Mucosa of rectum (tissue), 2 donors: ENCODE results near the gene TMEM221.

Source experiments
- H3K27ac ChIP-seq, 2 donors: one replicate each; pipeline ENCODE4 v1.7.0; 2013; ENCODE audit warnings: inconsistent platforms in 2 of 2, low read depth in 2 of 2, low read length in 2 of 2
- H3K27me3 ChIP-seq, 2 donors: one replicate each; pipeline ENCODE4 v1.7.0; 2013; ENCODE audit warnings: low read length in 2 of 2; ENCODE audit not compliant: control insufficient read depth in 2 of 2, insufficient read depth in 2 of 2
- H3K36me3 ChIP-seq, 2 donors: one replicate each; pipeline ENCODE4 v1.7.0; 2013; ENCODE audit warnings: low read length in 2 of 2; ENCODE audit not compliant: control insufficient read depth in 2 of 2, insufficient read depth in 2 of 2
- H3K4me1 ChIP-seq, 2 donors: one replicate each; pipeline ENCODE4 v1.7.0; 2013; ENCODE audit warnings: low read length in 2 of 2, mild to moderate bottlenecking in 1 of 2; ENCODE audit not compliant: control insufficient read depth in 2 of 2, insufficient read depth in 2 of 2
- H3K4me3 ChIP-seq, 2 donors: one replicate each; pipeline ENCODE4 v1.7.0; 2013; ENCODE audit warnings: low read length in 2 of 2
- H3K9ac ChIP-seq, 2 donors: one replicate each; pipeline ENCODE4 v1.7.0; 2013; ENCODE audit warnings: low read length in 2 of 2, low read depth in 1 of 2, mild to moderate bottlenecking in 1 of 2
- H3K9me3 ChIP-seq, 2 donors: one replicate each; pipeline ENCODE4 v1.7.0; 2013; ENCODE audit warnings: low read length in 2 of 2; ENCODE audit not compliant: control insufficient read depth in 2 of 2
- donor health status: healthy.
- donor health status: Normal muscosa, but diverticular disease.

TMEM221 gene

DNA sequence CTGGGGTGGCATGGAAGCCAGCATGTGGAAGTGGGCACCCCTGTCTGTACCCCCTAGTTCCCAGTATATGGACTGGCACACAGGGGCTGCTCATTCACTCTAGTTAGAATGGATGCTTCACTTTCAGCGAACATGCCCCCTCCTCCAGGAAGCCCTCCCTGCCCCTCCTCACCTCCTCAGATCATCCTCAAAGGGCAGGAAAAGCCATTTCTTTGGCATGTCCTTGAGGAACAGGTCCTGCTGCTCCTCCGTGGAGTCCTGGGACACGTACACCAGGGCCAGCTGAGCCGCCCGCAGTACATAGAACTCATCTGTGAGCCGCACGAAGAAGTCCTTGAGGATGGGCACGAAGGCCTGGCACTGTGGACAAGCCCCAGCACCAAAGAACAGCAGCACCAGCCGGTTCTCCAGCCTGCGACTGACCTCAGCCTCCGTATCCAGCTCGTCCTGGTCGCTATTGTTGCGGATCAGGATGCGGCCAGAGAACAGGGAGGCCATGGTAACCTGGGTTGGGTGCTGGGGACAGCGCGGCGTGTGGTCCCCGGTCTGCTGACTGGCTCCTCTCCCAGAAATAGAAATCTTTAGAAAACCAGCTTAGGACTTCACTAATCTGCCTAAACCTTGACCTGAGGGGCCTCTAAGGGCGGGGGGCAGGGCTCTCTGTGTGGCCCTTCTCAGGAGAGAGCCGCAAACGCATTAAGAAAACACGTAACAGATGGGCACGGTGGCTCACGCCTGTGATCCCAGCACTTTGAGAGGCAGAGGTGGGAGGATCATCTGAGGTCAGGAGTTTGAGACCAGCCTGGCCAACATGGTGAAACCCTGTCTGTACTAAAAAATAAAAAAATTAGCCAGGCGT is 12.1 kb upstream of the TMEM221 start, which contains the start of gene NXNL1:
TSS of gene NXNL1 (minus strand) at position 555 of the 859 bp plus-strand sequence. CDS start at position 498, 57 bp downstream.
- H3K9ac ChIP-seq: no peak within 1 kb of the TSS
- no peak within 1 kb of the TSS for H3K4me3 ChIP-seq
- H3K4me1 ChIP-seq: no peaks in the 10 kb centered on the region
- no peaks in the 10 kb centered on the region for H3K9me3 ChIP-seq
- H3K36me3 ChIP-seq: no peaks in the 10 kb centered on the region
- H3K27me3 ChIP-seq: peaks cover 6 to 12% of the 10 kb centered on the region in 2 donors
- no peak within 1 kb of the TSS for H3K27ac ChIP-seq

DNA sequence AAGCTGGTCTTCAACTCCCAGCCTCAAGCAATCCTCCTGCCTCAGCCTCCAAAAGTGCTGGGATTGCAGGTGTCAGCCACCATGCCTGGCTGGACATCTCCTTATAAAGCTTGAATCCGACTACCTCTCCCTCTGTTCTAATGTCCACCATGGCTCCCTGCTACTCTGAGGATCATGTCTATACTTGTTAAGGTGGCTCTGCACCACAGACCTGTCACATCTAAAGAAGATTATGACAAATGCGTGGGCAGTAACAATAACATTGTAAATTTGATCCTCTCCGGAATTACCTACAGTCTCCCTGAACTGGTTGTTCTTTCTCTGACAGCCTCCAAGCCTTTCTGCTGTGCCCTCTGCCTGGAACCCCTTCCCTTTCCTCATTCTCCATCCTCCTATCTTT is 10.5 kb upstream of the TMEM221 start:
- H3K4me3 ChIP-seq: no peak overlapping the region
- no peaks in the 10 kb centered on the region for H3K4me1 ChIP-seq
- H3K9me3 ChIP-seq: no peaks in the 10 kb centered on the region
- H3K27me3 ChIP-seq: peaks cover 12 to 18% of the 10 kb centered on the region in 2 donors
- H3K9ac ChIP-seq: no peak overlapping the region
- no peaks in the 10 kb centered on the region for H3K36me3 ChIP-seq
- no peak overlapping the region for H3K27ac ChIP-seq

DNA sequence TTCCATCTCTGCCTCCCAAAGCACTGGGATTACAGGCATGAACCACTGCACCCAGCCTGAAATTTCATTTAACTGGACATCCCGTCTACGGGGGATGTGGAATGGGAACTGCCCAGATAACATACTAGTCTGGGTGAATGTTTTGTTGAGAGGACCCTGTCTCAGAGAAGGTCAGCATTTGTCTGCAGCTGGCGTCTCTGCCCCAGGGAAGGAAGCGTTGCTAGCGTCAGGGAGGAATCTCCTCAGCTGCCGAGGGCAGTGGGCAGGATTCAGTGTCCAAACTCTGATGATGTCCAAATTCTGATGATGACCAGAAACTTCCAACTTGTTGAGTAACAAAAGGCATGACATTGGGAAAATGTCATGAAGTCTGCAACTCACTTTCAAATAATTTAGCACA is 9.1 kb upstream of the TMEM221 start:
- H3K9me3 ChIP-seq: no peaks in the 10 kb centered on the region
- no peak overlapping the region for H3K9ac ChIP-seq
- H3K4me1 ChIP-seq: peaks cover 0 to 3% of the 10 kb centered on the region in 2 donors
- H3K4me3 ChIP-seq: no peak overlapping the region
- no peak overlapping the region for H3K27ac ChIP-seq
- no peaks in the 10 kb centered on the region for H3K36me3 ChIP-seq
- H3K27me3 ChIP-seq: peaks cover 18% of the 10 kb centered on the region in 2 donors

DNA sequence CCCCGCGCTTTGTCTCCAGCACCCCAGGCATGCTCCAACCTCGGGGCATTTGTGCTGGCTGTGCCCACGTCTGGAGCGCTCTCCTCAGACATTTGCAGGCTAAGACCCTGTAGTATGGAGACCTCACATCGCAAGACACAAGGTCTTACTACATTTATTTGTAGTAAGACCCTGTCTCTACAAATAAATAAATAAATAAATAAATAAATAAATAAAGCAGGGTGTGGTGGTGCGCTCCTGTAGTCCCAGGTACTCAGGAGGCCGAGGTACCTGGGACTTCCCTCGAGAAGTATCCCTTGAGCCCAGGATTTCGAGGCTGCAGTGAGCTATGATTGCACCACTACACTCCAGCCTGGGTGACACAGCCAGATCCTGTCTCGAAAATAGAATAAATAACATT is 7.7 kb upstream of the TMEM221 start:
- Histone ChIP-seq H3K9me3 (no peaks in the 10 kb centered on the region), H3K27ac (no peak overlapping the region), H3K36me3 (no peaks in the 10 kb centered on the region), H3K4me1 (peaks cover 0 to 3% of the 10 kb centered on the region in 2 donors), H3K27me3 (peaks cover 18% of the 10 kb centered on the region in 2 donors), H3K9ac (no peak overlapping the region), H3K4me3 (no peak overlapping the region)

GRCh38 chr19:17455308-17456123 is 7.0 kb upstream of the TMEM221 start:
- Histone ChIP-seq H3K9me3 (no peaks in the 10 kb centered on the region), H3K9ac (no peak overlapping the region), H3K4me1 (peaks cover 0 to 3% of the 10 kb centered on the region in 2 donors), H3K27me3 (peaks cover 18% of the 10 kb centered on the region in 2 donors), H3K4me3 (no peak overlapping the region), H3K27ac (no peak overlapping the region), H3K36me3 (no peaks in the 10 kb centered on the region)

GRCh38 chr19:17454576-17455071 is 6.2 kb upstream of the TMEM221 start:
- Histone ChIP-seq H3K27me3 (peaks cover 18% of the 10 kb centered on the region in 2 donors), H3K36me3 (no peaks in the 10 kb centered on the region), H3K4me1 (peaks cover 0 to 3% of the 10 kb centered on the region in 2 donors), H3K9ac (no peak overlapping the region), H3K27ac (no peak overlapping the region), H3K9me3 (no peaks in the 10 kb centered on the region), H3K4me3 (no peak overlapping the region)

DNA sequence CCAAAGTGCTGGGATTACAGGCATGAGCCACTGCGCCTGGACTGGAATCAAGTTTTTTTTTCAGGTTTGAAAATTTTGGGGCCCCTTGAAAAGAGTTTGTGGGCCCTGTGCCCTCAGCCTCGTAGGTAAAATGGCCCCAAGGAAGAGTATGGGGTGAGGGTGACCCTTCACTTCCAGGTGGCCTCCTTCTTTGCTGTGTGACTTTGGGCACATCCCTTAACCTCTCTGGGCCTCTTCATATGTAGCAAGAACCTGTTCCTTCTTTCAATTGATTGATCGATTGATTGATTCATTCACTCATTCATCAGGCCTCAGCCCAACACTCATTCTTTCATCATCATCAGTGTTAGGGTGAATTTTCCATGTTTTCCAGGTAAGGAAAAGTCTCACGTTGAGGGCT is 3.4 kb upstream of the TMEM221 start:
- H3K36me3 ChIP-seq: no peaks in the 10 kb centered on the region
- no peak overlapping the region for H3K9ac ChIP-seq
- H3K27ac ChIP-seq: no peak overlapping the region
- no peaks in the 10 kb centered on the region for H3K9me3 ChIP-seq
- H3K4me1 ChIP-seq: peaks cover 0 to 3% of the 10 kb centered on the region in 2 donors
- H3K4me3 ChIP-seq: no peak overlapping the region
- peaks cover 13 to 19% of the 10 kb centered on the region in 2 donors for H3K27me3 ChIP-seq

DNA sequence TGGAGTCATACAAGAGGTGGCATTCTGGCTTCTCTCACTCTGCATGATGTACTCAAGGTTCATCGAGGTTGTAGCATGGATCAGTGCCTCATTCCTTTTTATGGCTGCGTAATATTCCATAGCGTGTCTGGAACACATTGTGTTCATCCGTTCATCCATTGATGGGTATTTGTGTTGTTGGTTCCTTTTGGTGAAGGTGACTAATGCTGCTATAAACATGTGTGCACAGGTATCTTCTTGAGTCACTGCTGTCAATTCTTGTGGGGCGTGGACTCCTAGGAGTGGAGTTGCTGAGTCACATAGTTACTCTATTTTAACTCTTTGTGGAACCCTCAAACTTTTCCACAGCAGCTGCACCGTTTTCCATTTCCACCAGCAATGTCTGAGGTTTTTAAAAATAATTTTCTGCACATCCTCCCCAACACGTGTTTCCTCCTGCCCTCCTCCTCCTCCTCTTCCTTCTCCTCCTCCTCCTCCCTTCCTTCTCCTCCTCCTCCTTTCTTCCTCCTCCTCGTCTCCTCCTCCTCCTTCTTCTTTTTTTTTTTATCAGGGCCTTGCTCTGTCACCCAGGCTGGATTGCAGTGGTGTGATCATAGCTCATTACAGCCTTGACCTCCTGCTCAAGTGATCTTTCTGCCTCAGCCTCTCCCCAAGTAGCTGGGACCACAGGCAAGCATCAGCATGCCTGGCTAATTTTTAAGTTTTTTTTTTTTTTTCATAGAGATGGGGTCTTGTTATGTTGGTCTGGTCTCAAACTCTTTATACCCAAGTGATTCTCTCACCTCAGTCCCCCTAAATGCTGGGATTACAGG is 2.0 kb upstream of the TMEM221 start:
- Histone ChIP-seq H3K27ac (no peak overlapping the region), H3K27me3 (peaks cover 8 to 17% of the 10 kb centered on the region in 2 donors), H3K9ac (no peak overlapping the region)

DNA sequence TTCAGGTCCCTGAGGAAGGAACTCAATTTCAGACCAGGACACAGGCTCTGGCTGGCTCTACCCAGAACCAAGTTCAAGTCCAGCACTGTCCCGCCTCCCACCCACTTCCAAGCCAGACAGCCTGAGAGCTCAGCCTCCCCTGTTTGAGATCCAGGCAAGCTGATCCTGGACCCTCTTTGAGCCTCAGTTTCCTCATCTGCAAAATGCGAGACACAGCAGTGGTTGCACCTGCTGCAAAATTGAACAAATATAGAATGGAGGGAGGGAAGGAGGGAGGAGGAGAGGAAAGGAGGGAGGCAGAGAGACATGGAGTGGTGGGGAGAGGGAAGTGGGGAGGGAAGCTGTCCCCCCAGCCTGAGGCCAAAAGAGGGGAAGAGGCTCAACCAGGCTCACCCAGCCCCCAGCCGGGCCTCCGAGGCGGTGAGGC is 751 bp downstream of the TMEM221 start:
- Histone ChIP-seq H3K27me3 (peaks cover 2 to 6% of the 10 kb centered on the region in 2 donors), H3K36me3 (no peaks in the 10 kb centered on the region), H3K9me3 (no peaks in the 10 kb centered on the region), H3K27ac (no peak overlapping the region), H3K9ac (no peak overlapping the region), H3K4me3 (no peak overlapping the region), H3K4me1 (no peaks in the 10 kb centered on the region)

More for the DNA sequence above, 2.0 kb upstream of the TMEM221 start:
- no peak overlapping the region for H3K4me3 ChIP-seq
- peaks cover 0 to 3% of the 10 kb centered on the region in 2 donors for H3K4me1 ChIP-seq
- H3K36me3 ChIP-seq: no peaks in the 10 kb centered on the region
- H3K9me3 ChIP-seq: no peaks in the 10 kb centered on the region
